Measurements from ENCODE around the gene EPHB2. TPM values are rescaled to one million over a fixed set of nuclear protein-coding genes. Genes with fewer than 3 reads are reported as not detected.

EPHB2 gene
- total and polyA plus RNA-seq, 7 donors, result 1.2 to 38.6 (median 3.0) TPM

DNA sequence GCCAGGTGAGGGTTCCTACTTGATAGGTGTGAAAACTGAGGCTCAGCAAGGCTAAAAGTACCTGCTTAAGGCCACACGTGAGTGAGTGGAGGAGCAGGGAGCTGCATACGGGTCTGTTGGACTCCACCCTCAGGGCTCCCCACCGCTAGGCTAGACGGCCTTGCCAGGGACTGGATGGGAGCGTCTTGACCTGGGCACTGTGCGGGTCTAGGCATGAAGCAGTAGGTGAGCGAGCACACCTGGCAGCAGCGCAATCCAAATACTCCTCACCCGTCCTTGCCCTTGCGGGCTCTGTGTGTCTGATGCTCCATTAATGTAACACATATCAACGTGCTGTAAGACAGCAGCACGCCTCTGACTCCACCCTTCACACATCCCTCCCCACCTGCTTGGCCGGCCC, 168.0 kb downstream of the EPHB2 start:
- intact Hi-C loops (cut with DNase I), result no loop called here
- Histone ChIP-seq H3K9me3 (no peaks in the 10 kb centered on the region), H3K27me3 (no peaks in the 10 kb centered on the region), H3K27ac (no peak overlapping the region), H3K4me1 (no peaks in the 10 kb centered on the region), H3K36me3 (no peaks in the 10 kb centered on the region), H3K4me3 (no peak overlapping the region)
- WGBS, 2 donors, result 79 to 90% methylated on average over 13 of the region's 13 CpGs
- TF ChIP-seq, protein P1, sequence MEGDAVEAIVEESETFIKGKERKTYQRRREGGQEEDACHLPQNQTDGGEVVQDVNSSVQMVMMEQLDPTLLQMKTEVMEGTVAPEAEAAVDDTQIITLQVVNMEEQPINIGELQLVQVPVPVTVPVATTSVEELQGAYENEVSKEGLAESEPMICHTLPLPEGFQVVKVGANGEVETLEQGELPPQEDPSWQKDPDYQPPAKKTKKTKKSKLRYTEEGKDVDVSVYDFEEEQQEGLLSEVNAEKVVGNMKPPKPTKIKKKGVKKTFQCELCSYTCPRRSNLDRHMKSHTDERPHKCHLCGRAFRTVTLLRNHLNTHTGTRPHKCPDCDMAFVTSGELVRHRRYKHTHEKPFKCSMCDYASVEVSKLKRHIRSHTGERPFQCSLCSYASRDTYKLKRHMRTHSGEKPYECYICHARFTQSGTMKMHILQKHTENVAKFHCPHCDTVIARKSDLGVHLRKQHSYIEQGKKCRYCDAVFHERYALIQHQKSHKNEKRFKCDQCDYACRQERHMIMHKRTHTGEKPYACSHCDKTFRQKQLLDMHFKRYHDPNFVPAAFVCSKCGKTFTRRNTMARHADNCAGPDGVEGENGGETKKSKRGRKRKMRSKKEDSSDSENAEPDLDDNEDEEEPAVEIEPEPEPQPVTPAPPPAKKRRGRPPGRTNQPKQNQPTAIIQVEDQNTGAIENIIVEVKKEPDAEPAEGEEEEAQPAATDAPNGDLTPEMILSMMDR (IDR thresholded peaks at IDR 0.05), result no peak
- TF ChIP-seq EP300 (IDR thresholded peaks at IDR 0.05) (no peak), POLR2A (IDR thresholded peaks at IDR 0.05) (no peak), POLR2AphosphoS5 (IDR thresholded peaks at IDR 0.05) (no peak)
- DNase-seq, result no peak

DNA sequence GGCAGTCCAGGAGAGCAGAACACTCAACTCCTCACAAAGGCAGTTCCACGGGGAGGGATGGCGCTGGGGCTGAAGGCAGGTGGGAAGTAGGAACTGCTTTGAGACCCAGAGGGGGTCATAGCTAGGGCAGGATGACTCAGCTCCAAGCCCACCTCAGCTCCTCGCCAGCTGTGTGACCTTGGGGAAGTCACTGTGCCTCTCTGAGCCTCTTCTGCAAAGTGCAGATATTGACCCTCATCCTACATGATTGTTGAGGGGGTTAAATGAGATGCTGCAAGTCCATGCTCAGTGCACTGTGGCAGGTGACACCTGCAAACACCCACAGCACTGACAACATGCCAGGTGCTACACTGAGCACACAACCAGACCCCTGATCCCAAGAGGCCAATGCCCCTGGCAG, 168.8 kb downstream of the EPHB2 start:
- H3K27me3 ChIP-seq, result no peaks in the 10 kb centered on the region
- TF ChIP-seq POLR2A (IDR thresholded peaks at IDR 0.05) (no peak), EP300 (IDR thresholded peaks at IDR 0.05) (no peak), POLR2AphosphoS5 (IDR thresholded peaks at IDR 0.05) (no peak)
- TF ChIP-seq, protein P1 (IDR thresholded peaks at IDR 0.05), result no peak
- H3K36me3 ChIP-seq, result no peaks in the 10 kb centered on the region
- no peak for DNase-seq
- no peaks in the 10 kb centered on the region for H3K9me3 ChIP-seq
- no peak overlapping the region for H3K4me3 ChIP-seq
- intact Hi-C loops (cut with DNase I), result no loop called here
- H3K4me1 ChIP-seq, result no peaks in the 10 kb centered on the region
- WGBS, 2 donors, result 59 to 66% methylated on average over 3 of the region's 3 CpGs
- no peak overlapping the region for H3K27ac ChIP-seq

- Histone ChIP-seq H3K4me1 (no peaks in the 10 kb centered on the region), H3K4me3 (no peak overlapping the region), H3K9me3 (no peaks in the 10 kb centered on the region), H3K27ac (no peak overlapping the region), H3K36me3 (no peaks in the 10 kb centered on the region), H3K27me3 (no peaks in the 10 kb centered on the region)
- DNase-seq, result no peak
- intact Hi-C loops (cut with DNase I), result no loop called here
- TF ChIP-seq POLR2AphosphoS5 (IDR thresholded peaks at IDR 0.05) (no peak), EP300 (IDR thresholded peaks at IDR 0.05) (no peak), POLR2A (IDR thresholded peaks at IDR 0.05) (no peak)
- TF ChIP-seq, protein P1 (IDR thresholded peaks at IDR 0.05), result no peak
- WGBS, 2 donors, result 74 to 75% methylated on average over 5 of the region's 5 CpGs
Observed at GRCh38 chr1:22880174-22880601, 169.5 kb downstream of the EPHB2 start.

DNA sequence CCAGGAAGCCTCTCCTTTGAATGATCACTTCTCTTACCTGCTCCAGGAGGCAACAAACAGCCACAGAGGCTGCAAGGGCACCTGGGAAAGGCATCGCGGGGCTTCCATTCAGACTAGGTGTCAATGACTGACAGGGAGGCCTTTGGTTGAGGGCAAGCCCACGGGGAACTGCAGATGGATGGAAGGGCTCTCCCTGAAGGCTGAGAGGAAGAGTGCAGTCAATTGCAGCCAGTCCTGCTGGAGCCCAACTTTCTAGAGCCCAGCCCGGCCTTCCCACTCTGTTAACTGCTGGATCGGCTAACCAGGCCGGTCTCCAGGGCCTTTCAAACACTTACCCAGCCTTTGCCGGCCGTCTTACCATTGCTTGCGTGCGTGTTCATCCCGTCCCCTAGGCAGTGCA, 172.8 kb downstream of the EPHB2 start:
- no peaks in the 10 kb centered on the region for H3K9me3 ChIP-seq
- H3K27ac ChIP-seq, result no peak overlapping the region
- TF ChIP-seq POLR2A (IDR thresholded peaks at IDR 0.05) (no peak), POLR2AphosphoS5 (IDR thresholded peaks at IDR 0.05) (no peak), EP300 (IDR thresholded peaks at IDR 0.05) (no peak)
- TF ChIP-seq, protein P1 (IDR thresholded peaks at IDR 0.05), result no peak
- H3K4me3 ChIP-seq, result no peak overlapping the region
- H3K4me1 ChIP-seq, result no peaks in the 10 kb centered on the region
- H3K27me3 ChIP-seq, result no peaks in the 10 kb centered on the region
- intact Hi-C loops (cut with DNase I), result no loop called here
- no peak for DNase-seq
- WGBS, 2 donors, result 88 to 90% methylated on average over 11 of the region's 11 CpGs
- H3K36me3 ChIP-seq, result no peaks in the 10 kb centered on the region

- TF ChIP-seq POLR2AphosphoS5 (IDR thresholded peaks at IDR 0.05), result no peak
- no peak for TF ChIP-seq POLR2A (IDR thresholded peaks at IDR 0.05)
- TF ChIP-seq EP300 (IDR thresholded peaks at IDR 0.05), result no peak
- TF ChIP-seq, protein P1 (IDR thresholded peaks at IDR 0.05), result no peak
- intact Hi-C loops (cut with DNase I), result no loop called here
- H3K27ac ChIP-seq, result no peak overlapping the region
- H3K4me1 ChIP-seq, result no peaks in the 10 kb centered on the region
- no peak for DNase-seq
- no peak overlapping the region for H3K4me3 ChIP-seq
- no peaks in the 10 kb centered on the region for H3K9me3 ChIP-seq
- H3K36me3 ChIP-seq, result no peaks in the 10 kb centered on the region
- 57 to 75% methylated on average over 16 of the region's 16 CpGs for WGBS, 2 donors
- H3K27me3 ChIP-seq, result no peaks in the 10 kb centered on the region
Observed at GRCh38 chr1:22884806-22885530, 174.3 kb downstream of the EPHB2 start.

Measured in sigmoid colon (tissue), 7 donors.